ENCODE measurements around the gene FAM120C.

GRCh38 chrX:54171527-54172250 is 11.4 kb downstream of the FAM120C start:
- no peak for TF ChIP-seq EZH2 (optimal IDR thresholded peaks at IDR 0.05; ENCODE audit: low read depth, low read length)
- no peak for TF ChIP-seq CTCF (IDR thresholded peaks at IDR 0.05; ENCODE audit: low read length)
- TF ChIP-seq EZH2phosphoT487 (IDR thresholded peaks at IDR 0.05; ENCODE audit: low read length): no peak

Data from MM.1S (cell line).